Measurements from ENCODE around the gene UCKL1.

The UCKL1 gene

DNA sequence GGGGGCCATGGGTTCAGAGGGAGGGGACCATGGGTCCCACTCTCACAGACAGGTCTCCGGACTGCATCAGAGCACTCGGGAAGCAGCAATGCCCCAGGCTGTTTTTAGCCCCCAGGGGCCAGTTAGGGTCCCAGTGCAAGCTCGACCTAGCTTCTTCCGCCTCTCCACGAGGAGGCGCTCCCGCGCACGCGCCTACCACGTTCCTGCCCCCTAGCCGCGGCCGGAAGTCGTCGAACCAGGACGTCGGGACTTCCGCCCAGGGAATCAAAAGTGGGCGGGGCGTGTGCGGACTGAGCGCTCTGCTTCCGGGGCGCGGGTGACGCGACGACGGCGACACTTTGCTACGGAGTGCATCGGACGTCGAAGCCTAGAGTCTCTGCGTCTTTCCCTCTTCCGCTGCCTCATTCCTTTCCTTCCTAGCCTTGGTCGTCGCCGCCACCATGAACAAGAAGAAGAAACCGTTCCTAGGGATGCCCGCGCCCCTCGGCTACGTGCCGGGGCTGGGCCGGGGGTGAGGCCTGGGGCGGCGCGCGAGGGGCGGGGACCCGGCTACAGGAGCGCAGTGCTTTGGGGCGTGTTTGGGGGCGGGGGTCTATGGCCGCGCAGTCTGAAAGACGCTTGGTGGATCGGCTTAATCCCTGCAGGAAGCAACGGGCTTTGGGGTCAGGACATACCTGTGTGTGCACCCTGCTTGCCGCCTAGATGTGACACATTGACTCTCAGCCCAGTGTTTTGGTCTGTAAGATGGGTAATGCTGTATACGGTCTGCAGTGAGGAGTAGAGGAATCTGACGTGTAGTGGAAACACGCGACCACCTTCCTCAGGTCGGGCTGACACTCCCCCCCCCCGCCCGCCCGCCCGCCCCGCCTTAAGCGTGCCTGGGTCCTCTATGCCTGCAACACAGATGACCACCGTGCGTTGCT, 24.9 kb upstream of the UCKL1 start, which contains the start of gene PRPF6:
Gene PRPF6, plus strand, starts transcription at position 327 of the 923 bp plus-strand sequence. Its CDS starts 114 bp downstream, at position 441.
- Histone ChIP-seq H3K9me3 (ENCODE audit: insufficient read depth, low read length) (no peaks in the 10 kb centered on the region), H3K36me3 (ENCODE audit: low read length) (peaks cover 7% of the 10 kb centered on the region; the same call in 1 of the 2 replicates), H3K27ac (ENCODE audit: low read depth, low read length) (peak within 1 kb of the TSS; percentile 87), H3K79me2 (ENCODE audit: insufficient read depth, low read length) (peaks cover 22% of the 10 kb centered on the region), H3K4me2 (ENCODE audit: low read depth, low read length, poor library complexity, severe bottlenecking) (peak within 1 kb of the TSS; percentile 70), H3K4me3 (ENCODE audit: insufficient read depth, low read length, poor library complexity, severe bottlenecking) (peak within 1 kb of the TSS; percentile 99), H2AFZ (ENCODE audit: low read depth, low read length, severe bottlenecking) (peak within 1 kb of the TSS; percentile 60), H3K9me2 (replicated peaks; ENCODE audit: insufficient read depth, low read length) (no peaks in the 10 kb centered on the region), H3K27me3 (ENCODE audit: low read length) (no peaks in the 10 kb centered on the region), H3F3A (ENCODE audit: insufficient read depth) (peaks cover 19% of the 10 kb centered on the region), H3K9ac (ENCODE audit: low read length) (peak within 1 kb of the TSS; percentile 89), H4K20me1 (ENCODE audit: low read depth, low read length) (no peaks in the 10 kb centered on the region)
- TF ChIP-seq, protein P1, sequence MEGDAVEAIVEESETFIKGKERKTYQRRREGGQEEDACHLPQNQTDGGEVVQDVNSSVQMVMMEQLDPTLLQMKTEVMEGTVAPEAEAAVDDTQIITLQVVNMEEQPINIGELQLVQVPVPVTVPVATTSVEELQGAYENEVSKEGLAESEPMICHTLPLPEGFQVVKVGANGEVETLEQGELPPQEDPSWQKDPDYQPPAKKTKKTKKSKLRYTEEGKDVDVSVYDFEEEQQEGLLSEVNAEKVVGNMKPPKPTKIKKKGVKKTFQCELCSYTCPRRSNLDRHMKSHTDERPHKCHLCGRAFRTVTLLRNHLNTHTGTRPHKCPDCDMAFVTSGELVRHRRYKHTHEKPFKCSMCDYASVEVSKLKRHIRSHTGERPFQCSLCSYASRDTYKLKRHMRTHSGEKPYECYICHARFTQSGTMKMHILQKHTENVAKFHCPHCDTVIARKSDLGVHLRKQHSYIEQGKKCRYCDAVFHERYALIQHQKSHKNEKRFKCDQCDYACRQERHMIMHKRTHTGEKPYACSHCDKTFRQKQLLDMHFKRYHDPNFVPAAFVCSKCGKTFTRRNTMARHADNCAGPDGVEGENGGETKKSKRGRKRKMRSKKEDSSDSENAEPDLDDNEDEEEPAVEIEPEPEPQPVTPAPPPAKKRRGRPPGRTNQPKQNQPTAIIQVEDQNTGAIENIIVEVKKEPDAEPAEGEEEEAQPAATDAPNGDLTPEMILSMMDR (IDR thresholded peaks at IDR 0.05; ENCODE audit: insufficient read depth, low read length, poor library complexity, severe bottlenecking): peak; percentile 83
- no peak for TF ChIP-seq EZH2phosphoT487 (conservative IDR thresholded peaks at IDR 0.05; ENCODE audit: low read length)

DNA sequence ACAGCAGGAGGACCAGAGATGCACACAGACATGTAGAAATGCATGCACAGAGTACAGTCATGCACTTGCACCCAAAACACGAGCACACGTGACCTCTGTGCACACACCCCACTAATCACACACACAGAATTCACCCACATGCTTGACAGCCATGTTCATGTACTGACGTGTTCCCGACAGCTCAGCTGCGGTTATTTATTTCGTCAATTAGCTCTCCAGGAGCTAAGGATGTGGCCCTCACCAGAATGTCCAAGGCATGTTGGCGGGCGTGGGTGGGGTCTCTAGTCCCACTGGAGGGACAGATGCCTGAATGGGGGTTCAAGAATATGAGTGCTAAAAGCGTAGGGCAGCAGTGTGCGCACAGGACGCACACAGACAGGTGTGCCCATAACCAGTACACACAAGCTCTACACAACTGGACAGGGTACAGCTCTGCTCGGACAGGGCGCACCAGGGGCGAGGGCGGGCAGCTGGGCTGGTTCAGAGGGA, 24.1 kb upstream of the UCKL1 start:
- Histone ChIP-seq H3K36me3 (ENCODE audit: low read length) (peaks cover 7% of the 10 kb centered on the region; the same call in 1 of the 2 replicates), H3K4me2 (ENCODE audit: low read depth, low read length, poor library complexity, severe bottlenecking) (peak overlapping the region; percentile 70), H4K20me1 (ENCODE audit: low read depth, low read length) (no peaks in the 10 kb centered on the region), H3K27me3 (ENCODE audit: low read length) (no peaks in the 10 kb centered on the region), H3K9ac (ENCODE audit: low read length) (peak overlapping the region; percentile 89), H3K9me2 (replicated peaks; ENCODE audit: insufficient read depth, low read length) (no peaks in the 10 kb centered on the region), H3K9me3 (ENCODE audit: insufficient read depth, low read length) (no peaks in the 10 kb centered on the region), H2AFZ (ENCODE audit: low read depth, low read length, severe bottlenecking) (peak overlapping the region; percentile 37), H3K79me2 (ENCODE audit: insufficient read depth, low read length) (peaks cover 22% of the 10 kb centered on the region), H3F3A (ENCODE audit: insufficient read depth) (peaks cover 19% of the 10 kb centered on the region), H3K27ac (ENCODE audit: low read depth, low read length) (peak overlapping the region; percentile 87), H3K4me3 (ENCODE audit: insufficient read depth, low read length, poor library complexity, severe bottlenecking) (peak overlapping the region; percentile 85)
- TF ChIP-seq, protein P1 (IDR thresholded peaks at IDR 0.05; ENCODE audit: insufficient read depth, low read length, poor library complexity, severe bottlenecking): no peak
- no peak for TF ChIP-seq EZH2phosphoT487 (conservative IDR thresholded peaks at IDR 0.05; ENCODE audit: low read length)

DNA sequence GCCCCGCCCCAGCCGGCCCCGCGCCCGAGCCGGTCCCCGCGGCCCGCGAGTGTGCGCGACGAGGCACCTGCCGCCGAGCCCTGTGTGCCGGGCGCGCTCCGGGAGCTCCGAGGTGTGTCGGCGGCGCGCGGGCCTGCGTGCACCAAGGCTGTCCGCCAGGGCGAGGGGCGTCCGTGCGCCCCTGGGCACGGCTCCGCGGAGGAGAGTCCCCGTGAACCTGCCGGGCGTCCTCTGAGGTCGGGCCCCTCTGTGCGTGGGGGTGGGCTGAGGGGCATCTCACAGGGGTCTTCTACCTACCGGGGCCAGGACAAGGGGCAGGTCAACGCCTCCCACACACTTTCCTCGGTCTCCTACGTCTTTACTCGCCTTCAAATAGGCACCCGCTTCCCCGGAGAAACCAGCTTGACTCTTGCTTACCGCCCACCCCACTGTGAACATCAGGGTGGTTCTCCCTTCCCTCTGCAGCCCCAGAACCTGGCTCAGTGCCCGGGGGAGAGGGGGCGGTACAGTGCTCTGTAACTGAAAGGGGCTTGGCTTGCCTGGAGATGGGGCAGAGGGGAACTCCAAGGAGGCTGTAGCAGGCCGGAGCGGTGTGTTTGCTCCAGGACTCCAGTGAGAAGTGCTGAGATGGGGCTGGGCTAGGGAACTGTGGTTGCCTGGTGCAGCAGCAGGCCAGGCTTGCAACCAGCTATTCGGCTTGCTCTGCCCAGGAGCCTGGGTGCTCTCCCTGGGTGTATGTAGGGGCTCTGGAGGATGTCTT, 23.5 kb upstream of the UCKL1 start, which contains the start of gene SAMD10:
Gene SAMD10, minus strand, starts transcription at position 86 of the 760 bp plus-strand sequence. CDS start 175 bp downstream, outside the sequence.
- Histone ChIP-seq H3K4me2 (ENCODE audit: low read depth, low read length, poor library complexity, severe bottlenecking) (peak within 1 kb of the TSS; percentile 70), H2AFZ (ENCODE audit: low read depth, low read length, severe bottlenecking) (peak within 1 kb of the TSS; percentile 52), H4K20me1 (ENCODE audit: low read depth, low read length) (no peaks in the 10 kb centered on the region), H3K9ac (ENCODE audit: low read length) (peak within 1 kb of the TSS; percentile 89), H3K36me3 (ENCODE audit: low read length) (peaks cover 6% of the 10 kb centered on the region; the same call in 1 of the 2 replicates), H3K27me3 (ENCODE audit: low read length) (no peaks in the 10 kb centered on the region), H3K9me3 (ENCODE audit: insufficient read depth, low read length) (no peaks in the 10 kb centered on the region), H3K4me3 (ENCODE audit: insufficient read depth, low read length, poor library complexity, severe bottlenecking) (peak within 1 kb of the TSS; percentile 85), H3K27ac (ENCODE audit: low read depth, low read length) (peak within 1 kb of the TSS; percentile 87), H3K9me2 (replicated peaks; ENCODE audit: insufficient read depth, low read length) (no peaks in the 10 kb centered on the region), H3K79me2 (ENCODE audit: insufficient read depth, low read length) (peaks cover 22% of the 10 kb centered on the region), H3F3A (ENCODE audit: insufficient read depth) (peaks cover 19% of the 10 kb centered on the region)
- TF ChIP-seq EZH2phosphoT487 (conservative IDR thresholded peaks at IDR 0.05; ENCODE audit: low read length): no peak
- TF ChIP-seq, protein P1 (IDR thresholded peaks at IDR 0.05; ENCODE audit: insufficient read depth, low read length, poor library complexity, severe bottlenecking): no peak
